HG02623 (cell line): ENCODE results near the gene SORL1-AS1.

Experiments
- ATAC-seq: cut with Tn5 transposase; IDR thresholded peaks from one replicate; pipeline ENCODE4 v1.9.1; 2021; ENCODE audit warnings: moderate library complexity; ENCODE audit not compliant: unreplicated experiment

SORL1-AS1 gene

DNA sequence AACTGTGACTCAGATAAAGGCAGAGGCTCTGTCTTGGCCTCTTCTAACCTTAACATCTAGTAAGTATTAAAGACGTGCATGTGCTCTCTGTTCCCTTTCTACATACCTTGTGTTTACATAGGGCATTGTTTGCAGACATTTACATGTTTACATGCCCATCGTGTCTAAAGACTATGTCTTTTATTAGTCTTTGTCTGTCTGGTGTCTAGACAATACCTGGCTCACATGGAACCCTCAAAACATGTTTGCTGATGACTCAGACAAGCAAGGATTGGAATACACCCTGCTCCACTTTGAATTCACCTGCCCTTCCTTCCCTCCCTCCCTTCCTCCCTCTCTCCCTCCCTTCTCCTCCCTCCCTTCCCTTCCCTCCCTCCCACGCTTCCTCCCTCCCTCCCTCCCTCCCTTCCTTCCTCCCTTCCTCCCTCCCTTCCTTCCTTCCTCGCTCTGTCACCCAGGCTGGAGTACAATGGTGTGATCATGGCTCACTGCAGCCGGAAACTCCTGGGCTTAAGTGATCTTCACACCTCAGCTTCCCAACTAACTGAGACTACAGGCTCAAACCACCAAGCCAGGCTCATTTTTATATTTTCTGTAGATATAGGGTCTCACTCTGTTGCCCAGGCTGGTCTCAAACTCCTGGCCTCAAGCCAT is 23.7 kb upstream of the SORL1-AS1 start:
- no peak for ATAC-seq

DNA sequence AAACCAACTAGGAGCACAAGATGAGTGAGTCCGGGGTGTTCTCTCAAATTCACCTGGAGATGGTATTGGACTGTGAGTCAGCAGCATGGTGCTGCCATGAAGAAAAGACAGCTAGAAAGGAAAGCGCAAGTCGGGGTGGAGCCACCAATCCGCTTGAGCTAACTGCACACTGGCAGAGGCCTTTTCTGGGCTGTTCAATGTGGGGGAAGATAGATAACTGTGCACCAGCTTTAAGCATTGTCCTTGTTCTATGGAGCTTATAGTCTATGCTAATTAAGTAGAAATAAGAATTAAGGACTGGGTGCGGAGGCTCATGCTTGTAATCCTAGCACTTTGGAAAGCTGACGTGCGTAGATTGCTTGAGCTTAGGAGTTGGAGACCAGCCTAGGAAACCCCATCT is 21.9 kb upstream of the SORL1-AS1 start:
- no peak for ATAC-seq

- ATAC-seq = no peak
Measured at GRCh38 chr11:121473064-121473777, 20.5 kb upstream of the SORL1-AS1 start.

- no peak for ATAC-seq
Measured at GRCh38 chr11:121472312-121472711, 19.5 kb upstream of the SORL1-AS1 start.

DNA sequence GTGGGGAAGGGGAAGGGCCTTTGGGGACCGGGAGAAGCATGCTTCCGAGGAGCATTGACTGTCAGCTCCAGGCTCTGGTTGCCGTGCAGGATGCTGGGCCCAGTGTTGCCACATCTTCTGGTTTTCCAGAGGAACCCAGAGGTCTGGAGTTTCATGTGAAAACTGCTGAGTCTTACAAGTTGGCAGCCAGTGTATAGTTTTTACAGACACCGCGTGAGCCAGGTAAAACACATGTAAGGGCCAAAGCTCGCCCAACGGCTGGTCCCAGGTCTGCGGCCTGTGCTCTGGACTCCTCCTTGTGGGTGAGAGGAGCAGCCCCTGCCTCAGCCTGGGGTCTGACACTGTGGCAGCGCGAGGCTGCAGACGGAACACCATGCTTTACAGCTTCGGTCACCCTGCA is 18.4 kb upstream of the SORL1-AS1 start:
- ATAC-seq = no peak

DNA sequence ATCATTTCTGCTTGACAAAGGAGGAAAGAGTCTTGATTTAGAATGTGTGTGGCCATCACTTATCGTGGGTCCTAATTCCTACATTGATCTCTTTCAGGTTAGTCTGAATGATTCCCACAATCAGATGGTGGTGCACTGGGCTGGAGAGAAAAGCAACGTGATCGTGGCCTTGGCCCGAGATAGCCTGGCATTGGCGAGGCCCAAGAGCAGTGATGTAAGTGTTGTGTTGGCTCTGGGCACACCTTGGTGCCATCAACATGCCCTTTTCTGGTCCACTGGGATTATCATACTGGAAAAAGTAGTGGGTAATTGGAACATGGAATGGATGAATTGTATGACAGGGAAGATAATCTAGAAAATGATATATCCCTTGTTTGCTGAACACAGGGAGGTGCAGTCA is 17.1 kb upstream of the SORL1-AS1 start:
- ATAC-seq = no peak

GRCh38 chr11:121467965-121468364 is 15.2 kb upstream of the SORL1-AS1 start:
- peak; percentile 64 for ATAC-seq

DNA sequence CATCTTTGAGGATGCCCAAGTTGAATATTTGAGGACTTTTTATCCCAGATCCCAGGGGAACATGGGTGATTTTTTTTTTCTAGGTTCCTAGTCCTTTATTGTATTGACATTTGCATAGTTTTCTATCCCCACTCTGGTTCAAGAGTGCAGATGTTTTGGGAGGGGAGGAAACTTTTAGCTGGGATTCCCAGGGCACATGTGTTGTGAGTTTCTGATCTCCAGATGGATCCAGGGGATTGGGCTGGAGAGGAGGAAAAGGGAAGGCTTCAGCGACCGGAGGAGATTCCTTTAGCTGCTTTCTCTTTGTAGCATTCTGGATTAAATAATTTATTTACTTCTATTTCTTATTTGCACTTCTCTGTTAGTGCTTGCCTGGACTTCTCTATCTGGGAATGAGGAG is 14.7 kb upstream of the SORL1-AS1 start:
- no peak for ATAC-seq

- no peak for ATAC-seq
Measured at GRCh38 chr11:121466063-121466794, 13.5 kb upstream of the SORL1-AS1 start.

DNA sequence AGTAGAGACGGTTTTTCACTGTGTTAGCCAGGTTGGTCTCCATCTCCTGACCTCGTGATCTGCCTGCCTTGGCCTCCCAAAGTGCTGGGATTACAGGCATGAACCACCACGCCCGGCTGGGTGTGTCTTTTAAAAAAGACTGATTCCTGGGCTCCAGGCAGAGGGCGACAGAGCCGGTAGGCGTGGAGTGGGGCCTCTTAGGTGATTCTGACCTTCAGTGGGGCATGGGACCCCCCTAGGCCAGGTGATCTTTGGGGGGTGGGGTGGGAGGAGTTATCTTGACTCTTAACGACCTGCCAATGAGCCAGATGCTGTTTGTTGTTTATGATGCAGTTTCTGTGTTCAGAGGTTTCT is 12.9 kb upstream of the SORL1-AS1 start:
- ATAC-seq = no peak

DNA sequence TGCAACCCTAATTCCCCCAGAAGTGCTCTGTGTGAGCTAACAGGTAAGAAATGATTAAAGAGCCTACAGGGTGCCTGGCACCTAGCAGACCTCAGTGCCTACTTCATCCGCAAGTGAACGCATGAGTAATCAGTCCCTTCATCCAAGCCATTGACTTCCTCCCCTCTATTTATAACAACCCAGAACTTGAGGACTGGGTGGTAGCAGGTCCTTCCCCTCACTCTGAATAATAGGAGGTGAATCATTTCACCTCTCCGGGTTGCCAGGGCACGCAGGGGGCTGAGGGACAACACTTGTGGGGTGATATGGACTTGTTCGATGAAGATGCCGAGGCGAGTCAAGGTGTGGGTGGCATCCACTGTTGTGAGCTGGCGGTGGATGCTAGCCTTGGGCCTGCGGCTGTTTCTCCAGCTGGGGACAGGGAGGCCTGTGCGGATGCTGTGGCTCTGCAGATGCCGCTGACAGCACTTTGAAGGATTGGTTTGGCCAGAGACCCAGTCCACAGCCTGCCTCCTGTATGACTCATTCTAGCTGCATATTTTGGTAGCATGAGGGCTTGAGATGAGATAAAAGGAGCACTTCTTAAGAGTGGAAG is 11.7 kb upstream of the SORL1-AS1 start:
- ATAC-seq = peak; percentile 31

- ATAC-seq = no peak
Measured at GRCh38 chr11:121463689-121464335, 11.0 kb upstream of the SORL1-AS1 start.

GRCh38 chr11:121461843-121462242 is 9.1 kb upstream of the SORL1-AS1 start:
- no peak for ATAC-seq

DNA sequence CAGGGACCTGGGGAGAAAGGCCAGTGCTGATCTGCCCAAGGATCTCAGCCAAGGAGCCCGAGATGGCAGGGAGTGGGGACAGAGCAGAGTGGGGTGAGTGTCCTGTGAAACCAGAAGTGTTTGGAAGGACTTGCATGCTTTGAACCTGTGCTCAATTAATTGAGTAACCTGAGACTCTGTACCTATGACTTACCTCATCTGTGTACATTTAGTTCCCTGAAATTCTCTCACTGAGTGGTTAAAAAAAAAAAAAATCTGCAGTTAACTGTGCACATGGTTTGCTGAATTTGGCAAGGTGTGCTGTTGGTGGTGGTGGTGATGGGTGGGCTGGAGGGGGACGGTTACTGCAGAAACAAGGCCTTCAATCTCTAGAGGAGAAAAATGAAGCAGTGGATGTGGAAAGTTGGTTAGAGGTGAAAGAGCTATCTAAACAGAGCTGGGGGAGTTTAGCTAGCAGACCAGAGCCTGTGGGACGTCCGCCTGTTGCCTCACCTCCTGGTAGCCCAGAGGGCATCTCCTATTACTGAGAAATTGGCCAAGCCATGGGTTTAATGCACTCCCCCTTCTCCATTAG is 8.3 kb upstream of the SORL1-AS1 start:
- ATAC-seq = no peak

DNA sequence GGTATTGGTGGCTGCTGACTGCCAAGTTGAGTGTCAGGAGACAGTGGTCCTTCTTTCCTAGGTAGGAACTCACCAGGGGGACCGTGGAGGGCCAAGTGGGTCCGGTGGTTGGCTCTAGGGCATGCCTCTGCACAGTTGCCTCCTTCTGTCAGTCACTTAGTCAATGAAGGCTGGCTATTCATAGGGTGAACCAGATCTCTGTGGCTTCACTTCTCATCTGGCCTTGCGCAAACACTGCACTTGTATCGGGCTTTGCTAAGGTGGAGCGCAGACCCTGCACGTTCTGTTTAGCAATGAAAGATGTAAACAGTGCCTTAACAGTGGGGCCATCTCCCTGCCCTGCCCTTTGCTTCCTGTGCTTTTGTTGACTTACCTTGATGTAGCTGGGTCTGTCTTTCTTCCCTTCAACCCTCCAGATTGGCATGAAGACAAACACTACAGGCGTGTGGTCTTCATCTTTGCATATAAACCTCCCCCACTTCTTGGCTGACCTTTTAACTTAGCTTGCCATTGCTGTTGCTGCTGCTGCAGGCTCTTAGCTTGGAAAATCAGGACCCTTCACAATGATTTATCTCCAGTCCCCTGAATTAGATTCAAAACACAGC is 6.7 kb upstream of the SORL1-AS1 start:
- no peak for ATAC-seq

GRCh38 chr11:121458551-121458950 is 5.8 kb upstream of the SORL1-AS1 start:
- no peak for ATAC-seq

DNA sequence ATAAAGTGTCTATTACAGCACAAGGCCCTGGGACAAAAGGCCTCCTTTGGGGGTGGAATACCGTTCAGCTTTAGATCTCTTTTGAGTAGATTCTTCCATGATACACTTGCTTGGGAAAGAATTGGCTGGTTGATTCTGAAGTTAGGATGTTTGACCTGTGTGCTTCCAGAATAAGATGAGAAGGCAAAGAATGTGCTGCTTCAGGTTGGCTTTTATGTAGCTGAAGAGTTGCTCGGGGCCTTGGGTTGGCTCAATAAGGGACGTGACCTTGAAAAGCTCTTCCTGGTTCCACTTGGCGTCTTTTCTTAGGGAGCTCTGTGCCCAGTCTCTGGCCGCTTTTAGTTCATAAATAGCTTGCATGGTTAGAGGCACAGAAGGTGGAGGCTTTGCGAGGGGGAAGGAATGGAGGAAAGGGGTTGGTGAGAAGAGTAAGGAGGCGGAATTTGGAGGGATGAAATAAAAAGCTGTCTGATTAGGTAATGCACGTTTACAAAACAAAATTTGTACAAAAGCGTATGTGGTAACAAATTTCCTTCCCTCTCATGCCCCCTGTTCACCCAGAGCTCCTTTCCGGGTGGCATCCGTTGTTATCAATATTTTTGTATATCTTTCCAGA is 4.2 kb upstream of the SORL1-AS1 start:
- no peak for ATAC-seq

GRCh38 chr11:121456151-121456550 is 3.4 kb upstream of the SORL1-AS1 start:
- no peak for ATAC-seq

DNA sequence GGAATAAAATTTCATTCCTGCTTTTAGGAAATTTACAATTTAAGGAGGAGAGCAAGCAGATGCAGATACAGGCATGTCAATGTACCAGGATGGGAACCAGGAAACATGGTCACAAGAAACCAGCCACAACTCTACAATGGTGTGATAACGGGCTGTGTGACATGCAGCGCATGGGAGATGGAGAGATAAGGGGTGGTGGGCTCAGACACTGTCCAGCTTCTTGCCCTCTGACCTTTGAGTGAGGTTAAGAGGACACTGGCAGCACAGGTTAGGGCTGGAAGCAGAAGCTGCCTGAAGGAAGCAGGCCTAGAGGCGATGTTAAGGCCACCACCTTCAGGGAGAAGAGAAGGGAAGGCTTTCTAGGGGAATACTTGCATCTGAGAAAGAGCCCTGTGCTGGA is 2.3 kb upstream of the SORL1-AS1 start:
- ATAC-seq = no peak
